IMR-90 (cell line): ENCODE data around the gene KCNE4. TPM values are rescaled to one million over a fixed set of nuclear protein-coding genes. Genes with fewer than 3 reads are reported as not detected.

Experiments
- ATAC-seq: fragments of 200-7000 bp; cut with Tn5 transposase; 2 replicates; pipeline ENCODE4 v1.9.1; 2020; ENCODE audit warnings: low read depth, mild to moderate bottlenecking, moderate library complexity
- BruUV-seq: library from RNA; stranded (reverse); fragments of 400-500 nt; replicated peaks from 2 replicates; lab custom pipeline; 2021; lab: Mats Ljungman, UMichigan
- CTCF ChIA-PET: fragments of 300-600 bp; formaldehyde crosslinking; extraction: SDS; loops from one replicate; lab custom pipeline; 2021; ENCODE audit warnings: antibody characterized with exemption; lab: Yijun Ruan, JAX
- POLR2A ChIA-PET: fragments of 300-600 bp; sonication (Branson Sonifier 250); formaldehyde crosslinking; loops from one replicate; lab custom pipeline; 2022; ENCODE audit warnings: antibody characterized with exemption; ENCODE audit not compliant: unreplicated experiment; lab: Charles Lee
- DNase-seq: peaks from one replicate; pipeline ENCODE4 v3.0.0; 2013
- H2AFZ ChIP-seq: replicated peaks from 2 replicates; pipeline ENCODE3; 2013; ENCODE audit warnings: low read length, mild to moderate bottlenecking; ENCODE audit not compliant: poor library complexity
- H2AK5ac ChIP-seq: 2 replicates; pipeline ENCODE4 v1.6.1; 2013; ENCODE audit warnings: low read depth, low read length, inconsistent platforms
- H2AK9ac ChIP-seq: replicated peaks from 2 replicates; pipeline ENCODE3; 2013; ENCODE audit warnings: mild to moderate bottlenecking, low read depth, low read length, moderate library complexity; ENCODE audit not compliant: poor library complexity
- H2BK120ac ChIP-seq: 2 replicates; pipeline ENCODE4 v1.6.1; 2013; ENCODE audit warnings: low read depth, low read length, inconsistent platforms
- H2BK15ac ChIP-seq: 3 replicates; pipeline ENCODE4 v1.6.1; 2013; ENCODE audit warnings: low read depth, low read length, inconsistent platforms
- H2BK20ac ChIP-seq: 2 replicates; pipeline ENCODE4 v1.6.1; 2013; ENCODE audit warnings: low read depth, mild to moderate bottlenecking, inconsistent platforms, low read length, moderate library complexity
- H2BK5ac ChIP-seq: 2 replicates; pipeline ENCODE4 v1.6.1; 2013; ENCODE audit warnings: mild to moderate bottlenecking, low read depth, low read length, inconsistent platforms; ENCODE audit not compliant: poor library complexity, severe bottlenecking
- H3K14ac ChIP-seq: replicated peaks from 2 replicates; pipeline ENCODE4 v1.6.1; 2013; ENCODE audit warnings: low read depth, low read length, inconsistent platforms
- H3K18ac ChIP-seq: 2 replicates; pipeline ENCODE4 v1.6.1; 2013; ENCODE audit warnings: low read depth, low read length, control low read depth
- H3K23ac ChIP-seq: 2 replicates; pipeline ENCODE4 v1.6.1; 2013; ENCODE audit warnings: low read depth, low read length, inconsistent platforms
- H3K27ac ChIP-seq: 2 replicates; pipeline ENCODE4 v1.5.1; 2013; ENCODE audit warnings: mild to moderate bottlenecking, control low read depth, low read length; ENCODE audit not compliant: insufficient read depth
- H3K27me3 ChIP-seq: 2 replicates; pipeline ENCODE4 v1.6.1; 2013; ENCODE audit warnings: low read length; ENCODE audit not compliant: control insufficient read depth, insufficient read depth
- H3K36me3 ChIP-seq: 2 replicates; pipeline ENCODE4 v1.6.1; 2013; ENCODE audit warnings: low read length, mixed read lengths; ENCODE audit not compliant: control insufficient read depth, insufficient read depth
- H3K4ac ChIP-seq: 2 replicates; pipeline ENCODE4 v1.6.1; 2013; ENCODE audit warnings: low read depth, low read length, inconsistent platforms
- H3K4me1 ChIP-seq: 2 replicates; pipeline ENCODE4 v1.6.1; 2013; ENCODE audit warnings: low read length, mixed read lengths; ENCODE audit not compliant: control insufficient read depth, insufficient read depth
- H3K4me2 ChIP-seq: 2 replicates; pipeline ENCODE4 v1.6.1; 2013; ENCODE audit warnings: low read depth, mild to moderate bottlenecking, control low read depth, low read length, moderate library complexity
- H3K4me3 ChIP-seq: 2 replicates; pipeline ENCODE4 v1.5.1; 2013; ENCODE audit warnings: low read depth, mild to moderate bottlenecking, control low read depth, low read length, moderate library complexity; ENCODE audit not compliant: insufficient read depth
- H3K56ac ChIP-seq: 2 replicates; pipeline ENCODE4 v1.6.1; 2013; ENCODE audit warnings: low read length, inconsistent platforms; ENCODE audit not compliant: insufficient read depth; ENCODE audit errors: extremely low read depth
- H3K79me1 ChIP-seq, 2 experiments: 2 replicates each; pipeline ENCODE4 v1.6.1; 2013; ENCODE audit warnings: low read length in 2 of 2, inconsistent platforms in 1 of 2, low read depth in 1 of 2
- H3K9ac ChIP-seq: 2 replicates; pipeline ENCODE4 v1.6.1; 2013; ENCODE audit warnings: low read depth, low read length, control low read depth
- H3K9me1 ChIP-seq: 2 replicates; pipeline ENCODE4 v1.6.1; 2013; ENCODE audit warnings: low read length, inconsistent platforms; ENCODE audit not compliant: insufficient read depth
- H3K9me3 ChIP-seq: 2 replicates; pipeline ENCODE4 v1.6.1; 2013; ENCODE audit warnings: low read length; ENCODE audit not compliant: control insufficient read depth, insufficient read depth
- H4K20me1 ChIP-seq: 2 replicates; pipeline ENCODE4 v1.6.1; 2013; ENCODE audit warnings: low read length, inconsistent platforms; ENCODE audit not compliant: insufficient read depth
- H4K5ac ChIP-seq: 2 replicates; pipeline ENCODE4 v1.6.1; 2013; ENCODE audit warnings: mild to moderate bottlenecking, low read depth, low read length, control low read depth
- H4K8ac ChIP-seq, 2 experiments: 2 replicates each; pipeline ENCODE4 v1.6.1; 2013; ENCODE audit warnings: low read depth in 2 of 2, low read length in 2 of 2, control low read depth in 1 of 2, inconsistent platforms in 1 of 2
- H4K91ac ChIP-seq: 2 replicates; pipeline ENCODE4 v1.6.1; 2013; ENCODE audit warnings: low read depth, low read length, inconsistent platforms; ENCODE audit not compliant: insufficient read depth
- FOS ChIP-seq: fragments of 150-350 bp; IDR thresholded peaks from 2 replicates; pipeline ENCODE4 v1.6.1; 2016; ENCODE audit warnings: low read depth, low read length
- MAFK ChIP-seq: IDR thresholded peaks from 2 replicates; pipeline ENCODE4 v1.6.1; 2012; ENCODE audit warnings: low read depth, low read length, improper control_type of control experiment
- USF2 ChIP-seq: fragments of 150-350 bp; IDR thresholded peaks from 2 replicates; pipeline ENCODE4 v1.6.1; 2017; ENCODE audit warnings: mild to moderate bottlenecking, antibody characterized with exemption, low read length, low read depth
- WGBS, 2 experiments: methylation state at CpG; one replicate each; pipeline versions ENCODE4 v1.1.5 to v1.1.7; 2013; ENCODE audit warnings: missing lambda C conversion rate in 2 of 2; ENCODE audit not compliant: insufficient read length in 1 of 2; ENCODE audit errors: extremely low coverage in 2 of 2; 5-methylcytosine and 5-hydroxymethylcytosine counted together
- dilution Hi-C: fragments of 300-500 bp; cut with HindIII; formaldehyde crosslinking; loops from one replicate; pipeline ENCODE4 v1.14.3; 2018; ENCODE audit warnings: low sequenced_read_pairs; ENCODE audit not compliant: unreplicated experiment
- in situ Hi-C: fragments of 300-500 bp; cut with MboI; formaldehyde crosslinking; loops from 3 replicates; pipeline ENCODE4 v1.14.3; 2019; ENCODE audit warnings: low sequenced_read_pairs, inconsistent platforms, mixed read lengths
- intact Hi-C: fragments of 100-400 bp; cut with micrococcal nuclease; formaldehyde crosslinking; loops from 2 replicates; pipeline ENCODE4 v1.10.0; 2022
- polyA plus RNA-seq, 3 experiments: library from polyadenylated mRNA; depleted of rRNA; stranded (reverse); fragments of >200 nt; gene quantifications; 2 replicates each; pipeline ENCODE4 v1.2.3, GENCODE V29; 2012; ENCODE audit warnings: low replicate concordance in 1 of 3
- total RNA-seq: library from RNA; depleted of rRNA; stranded (reverse); fragments of >200 nt; gene quantifications from 2 replicates; pipeline ENCODE4 v1.2.3, GENCODE V29; 2012

Gene KCNE4
- total and polyA plus RNA-seq, 2 of the 4 experiments (the other 2 are of a cell fraction) = 6.6 to 6.8 TPM

DNA sequence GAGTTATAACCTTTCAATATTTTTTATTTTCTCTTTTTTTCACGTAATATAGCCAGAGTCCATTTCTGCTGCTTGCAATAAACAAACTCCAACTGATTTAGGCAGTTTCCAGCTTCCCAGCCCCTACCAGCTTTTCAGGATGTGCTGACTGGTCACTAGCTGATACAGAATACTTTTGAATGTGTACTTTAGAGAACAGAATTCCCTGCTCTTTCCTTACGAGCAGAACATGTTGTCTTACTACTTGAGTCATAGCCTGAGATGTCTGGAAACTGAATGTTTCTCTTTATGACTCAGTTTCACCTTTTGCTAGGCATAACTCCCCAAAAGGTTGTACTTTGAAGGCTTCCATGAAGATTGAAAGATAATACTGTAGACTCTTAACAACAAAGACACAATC is 44.5 kb upstream of the KCNE4 start:
- no peak overlapping the region; the same call in 1 of the 2 replicates for H4K91ac ChIP-seq
- peak overlapping the region; percentile 73; the same call in 1 of the 2 replicates for H2BK120ac ChIP-seq
- peak overlapping the region; percentile 77; the same call in 1 of the 2 replicates for H3K4ac ChIP-seq
- H2BK20ac ChIP-seq = peak overlapping the region; percentile 60; the same call in 1 of the 2 replicates
- H3K18ac ChIP-seq = peak overlapping the region; percentile 92; the same call in 1 of the 2 replicates
- H4K8ac ChIP-seq = peak overlapping the region; percentile 20 to 29; a peak in 3 of 4 replicates
- no peak overlapping the region; the same call in 1 of the 2 replicates for H3K23ac ChIP-seq
- H2BK5ac ChIP-seq = peak overlapping the region; percentile 79
- H3K9me3 ChIP-seq = no peaks in the 10 kb centered on the region
- H3K4me2 ChIP-seq = no peak overlapping the region
- peaks cover 14% of the 10 kb centered on the region for H3K4me1 ChIP-seq
- H3K56ac ChIP-seq = no peak overlapping the region
- H2AK9ac ChIP-seq = no peak overlapping the region
- peak overlapping the region; percentile 69; the same call in 1 of the 3 replicates for H2BK15ac ChIP-seq
- no CpG with 5 or more reads among the region's 2 CpGs for WGBS, 2 experiments
- H4K20me1 ChIP-seq = no peaks in the 10 kb centered on the region
- H3K14ac ChIP-seq = no peak overlapping the region
- no peaks in the 10 kb centered on the region for H3K36me3 ChIP-seq
- TF ChIP-seq USF2 (no peak), FOS (peak; percentile 52; the same call in 1 of the 2 replicates), MAFK (peak; percentile 57)
- peak overlapping the region; percentile 33; the same call in 1 of the 2 replicates for H3K27ac ChIP-seq
- ChIA-PET POLR2A (interaction anchor here (0.6 kb wide), 1 partner anchor 126 kb away, joined by 4 read pairs; no protein-coding TSS in a partner anchor), CTCF (interaction anchor here (0.6 to 0.7 kb wide), 2 partner anchors 14 to 342 kb away, joined by 3 read pairs; no protein-coding TSS in a partner anchor)
- H2AFZ ChIP-seq = no peak overlapping the region
- dilution Hi-C loops = no loop called here
- H2AK5ac ChIP-seq = no peak overlapping the region
- in situ Hi-C loops = no loop called here
- peak; percentile 70 for ATAC-seq
- no peak overlapping the region for H3K9ac ChIP-seq
- DNase-seq = peak; percentile 83
- no TSS peak for BruUV-seq
- intact Hi-C loops = no loop called here
- H4K5ac ChIP-seq = no peak overlapping the region; the same call in 1 of the 2 replicates
- H3K4me3 ChIP-seq = no peak overlapping the region
- no peaks in the 10 kb centered on the region for H3K79me1 ChIP-seq
- H3K9me1 ChIP-seq = 0 out of 2 replicates have a peak, but pooled peaks cover 3% of the 10 kb centered on the region
- no peaks in the 10 kb centered on the region for H3K27me3 ChIP-seq
